SKM-1 (cell line): Measurements from ENCODE around the gene FTSJ3.
"Not testable (repeated sequence)": the region's sequence is repeated elsewhere in the genome, so short reads cannot be mapped to it uniquely, and the experiment has no call there.

ENCODE experiments used
- DNase-seq: peaks from one replicate; lab custom pipeline; 2025; ENCODE audit not compliant: unreplicated experiment; lab: John Stamatoyannopoulos, UW

FTSJ3 gene

DNA sequence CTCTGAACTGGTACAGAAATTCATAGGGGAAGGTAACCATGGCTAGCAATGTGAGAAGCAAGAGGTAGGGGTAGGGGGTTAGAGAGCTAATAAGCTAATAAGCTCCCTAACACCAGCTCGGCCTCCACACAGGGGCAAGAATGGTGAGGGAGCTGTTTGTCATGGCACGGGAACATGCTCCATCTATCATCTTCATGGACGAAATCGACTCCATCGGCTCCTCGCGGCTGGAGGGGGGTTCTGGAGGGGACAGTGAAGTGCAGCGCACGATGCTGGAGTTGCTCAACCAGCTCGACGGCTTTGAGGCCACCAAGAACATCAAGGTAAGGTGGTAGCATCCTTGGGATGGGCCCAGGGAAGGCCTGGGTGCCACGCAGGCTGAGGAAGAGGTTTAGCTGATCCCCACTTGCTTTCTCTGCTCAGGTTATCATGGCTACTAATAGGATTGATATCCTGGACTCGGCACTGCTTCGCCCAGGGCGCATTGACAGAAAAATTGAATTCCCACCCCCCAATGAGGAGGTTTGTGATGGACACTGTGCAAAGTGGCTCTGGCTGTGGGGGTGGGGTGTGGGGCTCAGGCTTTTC lies 3.5 kb upstream of the FTSJ3 start:
- no peak for DNase-seq

DNA sequence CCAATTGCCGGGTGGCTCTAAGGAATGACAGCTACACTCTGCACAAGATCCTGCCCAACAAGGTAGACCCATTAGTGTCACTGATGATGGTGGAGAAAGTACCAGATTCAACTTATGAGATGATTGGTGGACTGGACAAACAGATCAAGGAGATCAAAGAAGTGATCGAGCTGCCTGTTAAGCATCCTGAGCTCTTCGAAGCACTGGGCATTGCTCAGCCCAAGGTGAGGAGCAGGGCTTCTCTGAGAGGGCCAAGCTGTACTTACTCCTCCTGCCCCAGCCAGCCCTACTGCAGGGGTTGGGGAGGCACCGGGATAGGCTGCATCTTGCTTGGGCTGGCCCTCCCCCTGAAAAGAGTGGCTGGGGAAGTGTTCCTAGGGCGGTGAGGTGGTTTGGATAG lies 2.8 kb upstream of the FTSJ3 start:
- DNase-seq = no peak

DNA sequence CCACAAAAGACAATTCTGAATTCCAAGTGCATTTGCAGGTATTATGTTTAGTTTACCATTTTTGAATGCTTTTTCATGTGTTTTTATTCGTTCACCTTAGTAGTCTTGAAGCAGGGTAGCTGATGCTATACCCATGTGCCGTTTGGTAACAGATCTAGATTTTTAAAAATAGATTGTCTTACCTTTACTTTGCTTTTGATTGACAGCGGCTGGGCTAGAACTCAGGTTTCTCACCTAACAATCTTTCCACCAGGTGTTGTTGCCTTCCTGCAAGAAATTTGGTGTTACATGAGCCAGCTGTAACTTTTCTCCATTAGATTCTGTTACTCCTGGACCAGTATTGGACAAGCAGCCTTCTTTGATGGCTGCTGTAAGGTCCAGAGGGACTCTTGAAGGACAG lies 1.5 kb upstream of the FTSJ3 start:
- no peak for DNase-seq

DNA sequence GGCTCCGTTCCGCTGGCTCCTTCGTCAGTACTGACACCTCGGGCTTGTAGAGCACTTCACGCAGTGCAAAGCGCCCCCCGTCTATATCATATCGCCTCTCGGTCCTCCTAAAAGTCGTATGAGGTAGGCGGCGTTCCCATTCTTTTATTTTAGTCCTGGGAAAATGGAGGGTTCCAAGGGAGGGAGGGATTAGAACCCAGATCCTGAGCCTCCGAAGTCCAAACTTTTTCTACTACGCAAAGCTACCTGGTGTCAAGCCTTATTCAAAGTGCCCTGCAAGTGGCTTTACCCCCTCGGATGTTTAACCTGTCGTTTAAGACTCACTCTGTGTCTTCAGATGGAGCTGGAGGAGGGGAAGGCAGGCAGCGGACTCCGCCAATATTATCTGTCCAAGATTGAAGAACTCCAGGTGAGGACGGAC lies 348 bp upstream of the FTSJ3 start:
- no peak for DNase-seq

DNA sequence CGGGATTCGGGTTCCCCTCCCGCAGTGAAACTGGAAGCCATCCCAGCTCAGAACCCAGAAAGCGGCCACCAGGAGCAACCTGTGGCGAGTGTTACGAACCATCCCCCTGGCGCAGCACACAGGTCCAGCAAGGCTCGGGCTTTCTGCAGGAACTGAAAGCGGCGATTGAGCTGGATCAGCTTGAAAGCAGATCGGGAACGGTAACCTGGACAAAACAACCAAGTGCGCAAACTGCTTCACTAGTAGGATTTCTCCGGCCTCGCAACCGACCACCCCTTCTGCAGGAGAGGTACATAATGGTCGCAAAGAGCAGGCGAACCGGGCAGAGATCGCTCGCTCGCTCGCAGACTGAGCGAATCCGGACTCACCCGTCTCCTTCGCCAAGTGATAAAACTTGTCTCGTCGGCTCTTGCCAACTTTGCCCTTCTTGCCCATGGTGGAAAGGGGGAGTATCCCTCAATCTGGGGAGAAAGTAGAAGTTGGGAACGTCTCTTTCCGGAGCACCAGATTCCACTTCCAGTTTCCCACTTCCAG lies 928 bp downstream of the FTSJ3 start:
- no peak for DNase-seq

DNA sequence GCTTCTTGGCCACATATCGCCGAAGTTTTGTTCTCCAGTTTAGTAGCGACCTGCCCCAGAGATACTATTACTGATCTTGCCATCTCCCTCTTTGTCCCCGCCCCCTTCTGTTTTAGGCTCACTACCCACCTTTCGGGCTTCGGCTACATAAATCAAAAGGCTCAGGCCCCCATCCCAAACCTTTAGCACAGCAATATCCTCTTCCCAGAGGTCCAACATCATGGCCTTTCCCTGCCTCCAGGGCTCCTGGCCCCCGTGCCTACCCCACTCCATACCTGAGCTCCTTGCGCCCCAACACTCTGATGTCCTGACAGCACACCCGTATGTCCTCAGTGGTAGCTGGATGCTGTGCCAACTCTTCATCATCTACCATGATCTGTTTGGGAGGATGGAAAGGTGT lies 3.1 kb downstream of the FTSJ3 start:
- DNase-seq = no peak

DNA sequence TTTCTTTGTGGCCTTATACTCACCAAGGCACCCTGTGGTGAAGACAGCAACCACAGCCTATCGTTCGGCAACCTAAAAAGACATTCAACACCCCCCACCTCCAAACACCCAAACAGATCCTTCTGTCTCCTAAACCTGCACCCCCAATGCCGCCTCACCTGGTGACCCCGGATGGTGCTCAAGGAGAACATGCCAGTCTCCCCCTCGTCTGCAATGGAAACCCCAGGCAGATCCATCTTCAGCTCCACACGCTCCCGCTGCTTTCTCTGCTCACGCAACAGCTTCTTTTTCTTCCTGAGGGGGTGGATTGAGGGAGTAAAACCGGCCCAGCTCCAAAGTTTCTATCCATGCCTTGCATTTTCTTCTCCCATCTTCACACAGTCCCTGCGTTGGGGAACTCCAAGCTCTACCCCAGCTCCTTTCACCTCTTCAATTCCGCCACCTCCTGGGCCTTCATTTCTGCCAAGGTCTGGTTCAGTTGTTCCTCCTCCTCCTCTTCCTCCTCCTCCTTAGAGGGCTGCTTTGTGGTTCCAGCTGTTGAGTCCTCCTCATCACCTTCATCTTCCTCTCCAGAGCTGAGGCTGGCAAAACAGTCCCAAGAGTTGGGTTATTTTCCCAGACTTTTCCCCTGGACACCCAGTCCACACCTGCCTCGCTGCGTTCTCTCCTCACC lies 3.7 kb downstream of the FTSJ3 start:
- DNase-seq = no peak

DNA sequence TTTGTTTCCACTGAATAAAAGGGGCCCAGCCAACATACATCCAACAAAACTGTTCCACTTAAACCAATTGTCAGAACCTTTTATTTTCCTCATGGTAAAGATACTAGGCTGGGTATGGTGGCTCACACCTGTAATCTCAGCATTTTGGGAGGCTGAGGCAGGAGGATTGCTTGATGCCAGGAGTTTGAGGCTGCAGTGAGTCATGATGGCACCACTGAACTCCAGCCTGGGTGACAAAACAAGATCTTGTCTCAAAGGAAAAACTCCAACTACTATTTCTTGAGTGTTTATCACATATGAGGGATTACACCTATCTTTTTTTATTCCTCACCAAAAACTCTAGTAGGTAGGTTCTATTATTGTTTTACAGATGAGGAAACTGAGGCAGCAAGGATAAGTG lies 4.9 kb downstream of the FTSJ3 start:
- DNase-seq = no peak

DNA sequence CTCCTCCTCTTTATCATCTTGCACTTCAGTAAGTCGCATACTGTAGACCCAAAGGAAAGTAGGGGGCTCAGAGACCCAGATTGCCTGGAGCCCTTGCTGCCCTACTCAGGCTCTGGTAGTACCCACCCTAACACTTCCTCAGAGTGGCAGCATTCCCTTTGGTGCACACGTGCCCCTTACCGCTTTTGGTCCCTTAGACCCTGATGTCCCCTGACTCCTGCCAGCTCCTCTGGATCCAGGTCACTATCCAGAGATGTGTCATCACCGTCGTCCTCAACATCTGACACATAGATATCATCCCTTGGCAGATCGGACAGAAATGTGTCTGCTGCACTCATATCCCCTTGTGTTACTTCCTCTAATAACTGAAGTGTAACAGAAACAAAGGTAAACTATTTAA lies 5.7 kb downstream of the FTSJ3 start:
- DNase-seq = no peak

DNA sequence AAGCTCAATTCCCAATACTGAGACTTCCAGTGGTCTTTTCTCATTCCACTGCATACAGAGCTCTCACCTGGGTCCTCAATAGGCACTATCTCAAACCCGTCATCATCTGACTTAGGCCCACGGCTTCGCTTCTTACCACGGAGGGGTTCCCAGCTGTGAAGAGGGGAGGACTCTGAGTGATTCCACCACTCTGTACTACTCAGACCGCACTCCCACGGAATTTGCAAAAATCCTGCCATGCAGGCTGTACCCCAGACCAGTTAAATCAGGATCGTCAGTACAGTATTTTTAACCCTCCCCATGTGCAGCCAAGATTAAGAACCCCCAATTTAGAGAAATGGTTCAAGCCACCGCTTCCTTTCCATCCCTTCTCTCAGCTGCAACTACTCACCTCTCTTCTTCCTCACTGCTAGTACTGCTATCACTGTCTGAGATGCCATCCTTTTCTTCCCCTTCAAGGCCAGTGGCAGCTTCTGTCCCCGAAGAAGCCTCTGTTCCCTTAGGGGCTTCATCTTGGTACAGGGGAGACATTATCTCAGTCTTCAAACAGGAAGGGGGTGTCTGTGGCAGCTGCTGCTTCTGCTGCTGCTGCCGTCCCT lies 6.4 kb downstream of the FTSJ3 start:
- no peak for DNase-seq

DNA sequence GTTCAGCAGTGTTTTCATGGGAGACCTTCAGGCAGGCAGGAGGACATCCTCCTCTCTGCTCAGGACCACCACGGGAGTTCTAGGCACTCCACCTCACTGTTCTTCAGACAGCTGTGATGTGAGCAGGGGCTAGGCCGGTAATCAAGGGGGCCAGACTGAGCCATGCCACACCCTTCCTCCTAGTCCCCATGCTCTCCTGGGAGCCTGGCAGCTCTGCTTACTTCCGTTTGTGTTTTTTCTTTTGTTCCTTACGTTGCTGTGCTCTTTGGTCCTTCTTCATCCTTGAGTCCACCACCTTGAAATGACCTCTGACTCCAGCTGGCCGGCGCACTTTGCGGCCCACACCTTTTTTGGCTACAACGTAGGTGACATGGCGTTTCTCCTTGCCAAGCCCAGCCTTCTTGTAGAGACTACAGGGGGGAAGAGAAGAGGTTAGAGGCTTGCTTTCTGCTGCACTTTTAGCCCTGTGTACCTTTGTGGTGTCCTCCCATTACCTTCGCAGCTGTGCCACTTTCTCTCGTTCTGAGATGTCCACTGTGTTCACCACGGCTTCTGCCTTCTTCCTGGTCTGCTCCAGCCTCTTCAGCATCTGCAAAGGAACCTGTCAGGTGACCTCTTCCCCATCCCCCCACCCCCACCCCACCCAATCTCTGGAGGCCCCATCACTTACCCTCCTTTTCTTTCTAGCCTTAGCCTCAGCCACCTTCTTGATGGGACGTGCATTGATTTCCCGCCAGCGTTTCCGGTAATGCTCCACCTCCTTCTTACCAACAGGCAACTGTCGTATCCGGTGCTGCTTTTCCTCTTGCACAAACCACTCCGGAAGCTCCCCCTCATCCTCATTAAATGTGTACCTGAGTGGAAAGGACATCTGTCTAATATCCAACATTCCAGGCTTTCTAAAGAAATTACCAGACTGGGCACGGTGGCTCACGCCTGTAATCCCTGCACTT lies 7.6 kb downstream of the FTSJ3 start:
- DNase-seq = no peak

DNA sequence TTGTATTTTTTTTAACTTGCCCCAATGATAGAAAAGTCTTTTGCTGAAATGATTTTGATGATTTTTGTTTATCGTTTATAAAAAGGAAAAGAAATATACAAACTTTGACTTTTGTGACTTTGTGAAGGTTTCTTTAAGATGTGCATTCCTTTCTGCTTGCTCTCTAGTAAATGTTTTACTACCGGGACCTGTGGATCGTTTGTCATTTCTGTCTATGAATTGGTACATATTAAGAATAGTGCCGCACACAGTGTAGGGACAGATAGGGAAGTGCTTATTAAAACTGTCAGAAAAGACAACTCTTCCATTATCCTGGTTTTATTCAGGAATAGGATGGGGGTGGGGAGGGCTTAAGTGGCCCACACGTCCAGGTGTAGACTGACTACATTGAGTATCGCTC lies 8.3 kb downstream of the FTSJ3 start:
- DNase-seq = no peak

DNA sequence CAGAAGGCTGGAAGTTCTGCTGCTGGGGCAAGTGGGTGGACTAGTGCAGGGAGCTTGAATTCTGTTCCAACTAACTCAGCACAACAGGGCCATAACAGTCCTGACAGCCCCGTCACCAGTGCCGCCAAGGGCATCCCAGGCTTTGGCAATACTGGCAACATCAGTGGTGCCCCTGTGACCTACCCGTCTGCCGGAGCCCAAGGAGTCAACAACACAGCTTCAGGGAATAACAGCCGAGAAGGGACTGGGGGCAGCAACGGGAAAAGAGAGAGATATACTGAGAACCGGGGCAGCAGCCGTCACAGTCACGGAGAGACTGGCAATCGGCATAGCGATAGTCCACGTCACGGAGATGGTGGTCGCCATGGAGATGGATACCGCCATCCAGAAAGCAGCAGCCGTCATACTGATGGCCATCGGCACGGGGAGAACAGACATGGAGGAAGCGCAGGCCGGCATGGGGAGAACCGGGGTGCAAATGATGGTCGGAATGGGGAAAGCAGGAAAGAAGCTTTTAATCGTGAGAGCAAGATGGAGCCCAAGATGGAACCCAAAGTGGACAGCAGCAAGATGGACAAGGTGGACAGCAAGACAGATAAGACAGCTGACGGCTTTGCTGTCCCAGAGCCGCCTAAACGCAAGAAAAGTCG lies 9.6 kb downstream of the FTSJ3 start:
- DNase-seq = no peak

DNA sequence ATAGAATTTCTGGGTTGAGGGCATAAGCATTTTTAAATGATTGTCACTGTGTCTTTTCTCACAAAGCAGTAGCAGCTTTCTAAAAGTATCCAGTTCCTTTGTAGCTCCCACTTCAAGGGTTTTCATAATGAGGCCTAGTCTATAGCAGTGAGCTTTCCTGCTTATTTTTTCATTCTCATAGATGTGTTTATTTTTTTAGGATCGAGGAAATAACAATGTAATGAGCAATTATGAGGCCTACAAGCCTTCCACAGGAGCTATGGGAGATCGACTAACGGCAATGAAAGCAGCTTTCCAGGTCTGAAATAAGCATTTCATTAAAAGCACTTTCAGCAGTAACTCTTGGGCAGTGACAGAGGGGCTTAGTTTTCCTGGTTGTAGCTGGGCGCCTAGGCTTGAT lies 10.8 kb downstream of the FTSJ3 start:
- DNase-seq = no peak

DNA sequence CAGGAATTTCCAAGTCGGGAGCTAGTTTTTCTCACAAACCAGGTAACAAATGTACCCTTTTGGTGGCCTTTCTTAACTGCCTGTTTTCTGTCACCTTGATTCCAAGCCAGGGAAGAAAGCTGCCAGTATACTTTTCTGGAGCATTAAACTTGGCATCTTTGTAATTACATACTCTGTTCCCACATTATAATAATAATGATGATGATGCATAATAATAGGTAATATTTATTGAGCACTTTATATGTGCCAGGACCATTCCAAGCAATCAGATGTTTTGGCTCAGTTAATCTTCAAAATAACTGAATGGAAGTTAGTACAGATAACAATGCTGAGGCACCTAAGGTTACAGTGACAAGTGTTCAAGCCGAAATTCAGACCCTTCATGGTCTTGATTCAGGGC lies 11.3 kb downstream of the FTSJ3 start:
- no peak for DNase-seq

DNA sequence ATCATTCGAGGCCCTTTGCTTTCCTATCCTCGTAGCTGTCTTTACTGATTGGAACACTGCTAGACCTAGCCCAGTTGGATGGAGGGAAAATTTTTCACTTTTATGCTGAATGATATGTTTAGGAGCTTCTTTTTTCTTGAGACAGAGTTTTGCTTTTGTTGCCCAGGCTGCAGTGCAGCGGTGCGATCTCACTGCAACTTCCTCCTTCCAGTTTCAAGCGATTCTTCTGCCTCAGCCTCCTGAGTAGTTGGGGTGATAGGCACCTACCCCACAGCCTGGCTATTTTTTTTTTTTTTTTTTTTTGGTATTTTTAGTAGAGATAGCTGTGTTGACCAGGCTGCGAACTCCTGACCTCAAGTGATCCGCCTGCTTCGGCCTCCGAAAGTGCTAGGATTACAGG lies 17.5 kb downstream of the FTSJ3 start:
- no peak for DNase-seq

DNA sequence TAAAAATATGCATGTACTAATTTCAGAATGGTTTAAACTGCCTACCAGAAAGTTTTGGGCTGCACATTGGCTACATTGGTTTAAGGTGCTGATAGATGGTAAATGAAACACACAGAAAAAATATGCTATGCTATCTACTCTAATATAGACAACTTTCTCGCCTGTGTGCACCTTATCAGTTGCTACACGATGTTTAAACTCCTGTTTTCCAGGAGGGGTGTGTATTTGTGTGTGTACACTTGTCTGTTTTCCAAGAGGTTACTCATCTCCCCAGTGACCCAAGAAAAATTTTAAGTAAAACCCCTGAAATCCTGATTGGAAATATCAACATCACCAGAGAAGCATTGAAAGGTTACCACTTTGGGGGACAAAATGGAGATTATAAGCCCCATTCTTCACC lies 21.9 kb downstream of the FTSJ3 start:
- no peak for DNase-seq

DNA sequence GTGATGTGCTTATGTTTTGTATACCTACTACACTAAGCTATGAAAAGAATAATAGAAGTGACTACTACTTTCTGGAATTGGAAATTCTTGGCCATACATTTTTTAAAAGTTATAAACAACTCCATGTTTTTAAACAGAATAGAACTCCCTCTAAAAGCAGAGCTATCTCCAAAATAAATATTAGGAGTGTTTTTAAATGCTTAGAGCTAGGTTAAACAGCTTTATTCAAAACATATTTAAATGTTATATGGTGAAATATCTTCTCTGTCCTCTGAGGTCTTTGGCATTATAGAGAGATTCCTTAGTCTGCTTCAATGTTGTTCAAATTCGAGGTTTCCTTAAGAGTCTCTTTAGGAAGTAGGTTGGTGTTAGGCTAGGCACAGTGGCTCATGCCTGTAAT lies 23.1 kb downstream of the FTSJ3 start:
- DNase-seq = no peak

DNA sequence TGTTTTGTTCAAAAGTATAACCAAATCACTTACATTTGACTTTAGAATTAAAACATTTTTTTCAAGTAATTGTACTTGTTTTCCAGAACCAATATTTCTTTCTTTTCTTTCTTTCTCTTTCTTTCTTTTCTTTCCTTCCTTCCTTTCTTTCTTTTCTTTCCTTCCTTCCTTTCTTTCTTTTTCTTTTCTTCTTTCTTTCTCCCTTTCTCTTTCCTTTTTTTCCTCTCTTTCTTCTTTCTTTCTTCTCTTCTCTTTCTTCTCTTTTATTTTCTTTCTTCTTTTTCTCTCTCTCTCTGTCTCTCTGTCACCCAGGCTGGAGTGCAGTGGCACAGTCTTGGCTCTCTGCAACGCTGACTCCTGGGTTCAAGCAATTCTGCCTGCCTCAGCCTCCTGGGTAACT lies 26.7 kb downstream of the FTSJ3 start:
- no peak for DNase-seq

DNA sequence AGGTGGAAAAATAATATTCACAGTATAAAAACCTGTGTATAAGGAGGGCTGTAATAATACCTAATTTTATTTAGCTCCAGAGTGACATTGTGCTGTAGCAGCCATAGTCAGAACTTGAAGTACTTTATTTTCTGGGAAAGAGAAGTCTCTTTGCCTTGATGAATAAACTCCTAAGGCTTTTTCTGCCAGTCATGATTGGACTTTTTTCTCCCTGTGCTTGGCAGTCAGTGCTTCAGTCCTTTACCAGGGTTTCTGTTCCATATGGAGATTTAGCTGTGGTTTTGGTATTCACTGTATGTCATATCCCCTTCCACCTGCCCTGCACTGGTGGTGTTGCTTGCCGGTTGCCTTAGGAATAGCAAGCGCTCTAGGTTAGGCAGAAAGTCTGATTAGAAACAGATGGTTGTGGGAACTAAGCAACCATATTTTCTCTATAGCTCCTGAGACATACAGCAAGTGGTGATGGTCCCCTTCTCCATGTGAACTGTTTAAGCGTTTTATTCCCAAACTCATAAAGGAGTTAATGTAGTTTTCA lies 28.8 kb downstream of the FTSJ3 start:
- no peak for DNase-seq

DNA sequence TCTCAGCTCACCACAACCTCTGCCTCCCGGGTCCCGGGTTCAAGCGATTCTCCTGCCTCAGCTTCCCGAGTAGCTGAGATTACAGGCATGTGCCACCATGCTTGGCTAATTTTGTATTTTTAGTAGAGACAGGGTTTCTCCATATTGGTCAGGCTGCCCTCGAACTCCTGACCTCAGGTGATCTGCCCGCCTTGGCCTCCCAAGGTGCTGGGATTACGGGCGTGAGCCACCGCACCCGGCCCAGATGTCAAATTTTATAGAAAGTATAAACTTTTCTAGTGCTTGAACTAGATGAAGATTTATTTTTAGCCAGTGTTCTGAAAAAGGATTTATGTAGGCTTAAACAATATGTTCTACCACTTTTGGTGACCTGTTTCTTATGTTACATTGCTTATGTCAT lies 31.1 kb downstream of the FTSJ3 start:
- not testable (repeated sequence) for DNase-seq
